Measurements from ENCODE around the gene REG4.

Gene REG4

GRCh38 chr1:119811985-119812557, 811 bp upstream of the REG4 start:
- FAIRE-seq, result no peak
- DNase-seq (ENCODE audit: insufficient read length, low spot score), result no peak
- TF ChIP-seq SPI1 (IDR thresholded peaks at IDR 0.05; ENCODE audit: low read depth, low read length) (no peak), POLR2A (IDR thresholded peaks at IDR 0.05; ENCODE audit: low read depth, low read length) (no peak), TAF1 (IDR thresholded peaks at IDR 0.05; ENCODE audit: low read depth, low read length) (no peak), PAX5 (IDR thresholded peaks at IDR 0.05; ENCODE audit: insufficient read depth, low read length, severe bottlenecking) (no peak), POLR2AphosphoS5 (IDR thresholded peaks at IDR 0.05; ENCODE audit: low read depth, low read length) (no peak), POU2F2 (IDR thresholded peaks at IDR 0.05; ENCODE audit: low read depth, low read length) (no peak)

- DNase-seq (ENCODE audit: insufficient read length, low spot score) (peak; percentile 33), FAIRE-seq (peak; percentile 50)
- TF ChIP-seq PAX5 (IDR thresholded peaks at IDR 0.05; ENCODE audit: insufficient read depth, low read length, severe bottlenecking), result no peak
- TF ChIP-seq POLR2A (IDR thresholded peaks at IDR 0.05; ENCODE audit: low read depth, low read length), result no peak
- no peak for TF ChIP-seq POLR2AphosphoS5 (IDR thresholded peaks at IDR 0.05; ENCODE audit: low read depth, low read length)
- TF ChIP-seq SPI1 (IDR thresholded peaks at IDR 0.05; ENCODE audit: low read depth, low read length), result no peak
- TF ChIP-seq POU2F2 (IDR thresholded peaks at IDR 0.05; ENCODE audit: low read depth, low read length), result no peak
- no peak for TF ChIP-seq TAF1 (IDR thresholded peaks at IDR 0.05; ENCODE audit: low read depth, low read length)
Observed at GRCh38 chr1:119808972-119809550, 2.2 kb downstream of the REG4 start.

GRCh38 chr1:119808491-119808890, 2.8 kb downstream of the REG4 start:
- FAIRE-seq (no peak), DNase-seq (ENCODE audit: insufficient read length, low spot score) (no peak)
- no peak for TF ChIP-seq PAX5 (IDR thresholded peaks at IDR 0.05; ENCODE audit: insufficient read depth, low read length, severe bottlenecking)
- TF ChIP-seq SPI1 (IDR thresholded peaks at IDR 0.05; ENCODE audit: low read depth, low read length), result no peak
- no peak for TF ChIP-seq POU2F2 (IDR thresholded peaks at IDR 0.05; ENCODE audit: low read depth, low read length)
- TF ChIP-seq POLR2A (IDR thresholded peaks at IDR 0.05; ENCODE audit: low read depth, low read length), result no peak
- TF ChIP-seq POLR2AphosphoS5 (IDR thresholded peaks at IDR 0.05; ENCODE audit: low read depth, low read length), result no peak
- no peak for TF ChIP-seq TAF1 (IDR thresholded peaks at IDR 0.05; ENCODE audit: low read depth, low read length)

- no peak for DNase-seq (ENCODE audit: insufficient read length, low spot score)
- no peak for FAIRE-seq
- TF ChIP-seq TAF1 (IDR thresholded peaks at IDR 0.05; ENCODE audit: low read depth, low read length), result no peak
- no peak for TF ChIP-seq POLR2A (IDR thresholded peaks at IDR 0.05; ENCODE audit: low read depth, low read length)
- TF ChIP-seq POLR2AphosphoS5 (IDR thresholded peaks at IDR 0.05; ENCODE audit: low read depth, low read length), result no peak
- TF ChIP-seq SPI1 (IDR thresholded peaks at IDR 0.05; ENCODE audit: low read depth, low read length), result no peak
- no peak for TF ChIP-seq PAX5 (IDR thresholded peaks at IDR 0.05; ENCODE audit: insufficient read depth, low read length, severe bottlenecking)
- no peak for TF ChIP-seq POU2F2 (IDR thresholded peaks at IDR 0.05; ENCODE audit: low read depth, low read length)
Observed at GRCh38 chr1:119806489-119806888, 4.8 kb downstream of the REG4 start.

GRCh38 chr1:119805746-119806145, 5.5 kb downstream of the REG4 start:
- TF ChIP-seq PAX5 (IDR thresholded peaks at IDR 0.05; ENCODE audit: insufficient read depth, low read length, severe bottlenecking), result no peak
- FAIRE-seq (no peak), DNase-seq (ENCODE audit: insufficient read length, low spot score) (no peak)

- TF ChIP-seq TAF1 (IDR thresholded peaks at IDR 0.05; ENCODE audit: low read depth, low read length), result no peak
- no peak for TF ChIP-seq POLR2AphosphoS5 (IDR thresholded peaks at IDR 0.05; ENCODE audit: low read depth, low read length)
- TF ChIP-seq POLR2A (IDR thresholded peaks at IDR 0.05; ENCODE audit: low read depth, low read length), result no peak
- TF ChIP-seq SPI1 (IDR thresholded peaks at IDR 0.05; ENCODE audit: low read depth, low read length), result no peak
- TF ChIP-seq PAX5 (IDR thresholded peaks at IDR 0.05; ENCODE audit: insufficient read depth, low read length, severe bottlenecking), result no peak
- no peak for TF ChIP-seq POU2F2 (IDR thresholded peaks at IDR 0.05; ENCODE audit: low read depth, low read length)
- DNase-seq (ENCODE audit: insufficient read length, low spot score), result no peak
- FAIRE-seq, result no peak
Observed at GRCh38 chr1:119805247-119805646, 6.0 kb downstream of the REG4 start.

GRCh38 chr1:119799599-119800177, 11.6 kb downstream of the REG4 start:
- FAIRE-seq, result no peak
- TF ChIP-seq POU2F2 (IDR thresholded peaks at IDR 0.05; ENCODE audit: low read depth, low read length), result no peak
- TF ChIP-seq SPI1 (IDR thresholded peaks at IDR 0.05; ENCODE audit: low read depth, low read length), result no peak
- TF ChIP-seq TAF1 (IDR thresholded peaks at IDR 0.05; ENCODE audit: low read depth, low read length), result no peak

GRCh38 chr1:119799003-119799402, 12.3 kb downstream of the REG4 start:
- DNase-seq (ENCODE audit: insufficient read length, low spot score) (no peak), FAIRE-seq (no peak)
- TF ChIP-seq TAF1 (IDR thresholded peaks at IDR 0.05; ENCODE audit: low read depth, low read length) (no peak), SPI1 (IDR thresholded peaks at IDR 0.05; ENCODE audit: low read depth, low read length) (no peak), PAX5 (IDR thresholded peaks at IDR 0.05; ENCODE audit: insufficient read depth, low read length, severe bottlenecking) (no peak), POLR2A (IDR thresholded peaks at IDR 0.05; ENCODE audit: low read depth, low read length) (no peak), POU2F2 (IDR thresholded peaks at IDR 0.05; ENCODE audit: low read depth, low read length) (no peak), POLR2AphosphoS5 (IDR thresholded peaks at IDR 0.05; ENCODE audit: low read depth, low read length) (no peak)

More at GRCh38 chr1:119799599-119800177, 11.6 kb downstream of the REG4 start:
- DNase-seq (ENCODE audit: insufficient read length, low spot score), result no peak

GRCh38 chr1:119797606-119798005, 13.7 kb downstream of the REG4 start:
- no peak for TF ChIP-seq POU2F2 (IDR thresholded peaks at IDR 0.05; ENCODE audit: low read depth, low read length)
- TF ChIP-seq POLR2AphosphoS5 (IDR thresholded peaks at IDR 0.05; ENCODE audit: low read depth, low read length), result no peak
- no peak for TF ChIP-seq TAF1 (IDR thresholded peaks at IDR 0.05; ENCODE audit: low read depth, low read length)
- no peak for TF ChIP-seq SPI1 (IDR thresholded peaks at IDR 0.05; ENCODE audit: low read depth, low read length)
- no peak for TF ChIP-seq POLR2A (IDR thresholded peaks at IDR 0.05; ENCODE audit: low read depth, low read length)
- no peak for TF ChIP-seq PAX5 (IDR thresholded peaks at IDR 0.05; ENCODE audit: insufficient read depth, low read length, severe bottlenecking)
- DNase-seq (ENCODE audit: insufficient read length, low spot score) (no peak), FAIRE-seq (no peak)

- no peak for TF ChIP-seq TAF1 (IDR thresholded peaks at IDR 0.05; ENCODE audit: low read depth, low read length)
- no peak for TF ChIP-seq POU2F2 (IDR thresholded peaks at IDR 0.05; ENCODE audit: low read depth, low read length)
- no peak for TF ChIP-seq POLR2AphosphoS5 (IDR thresholded peaks at IDR 0.05; ENCODE audit: low read depth, low read length)
- TF ChIP-seq SPI1 (IDR thresholded peaks at IDR 0.05; ENCODE audit: low read depth, low read length), result no peak
- no peak for TF ChIP-seq POLR2A (IDR thresholded peaks at IDR 0.05; ENCODE audit: low read depth, low read length)
- no peak for TF ChIP-seq PAX5 (IDR thresholded peaks at IDR 0.05; ENCODE audit: insufficient read depth, low read length, severe bottlenecking)
- FAIRE-seq, result no peak
Observed at GRCh38 chr1:119797162-119797561, 14.1 kb downstream of the REG4 start.

More at GRCh38 chr1:119797162-119797561, 14.1 kb downstream of the REG4 start:
- DNase-seq (ENCODE audit: insufficient read length, low spot score), result no peak
